ENCODE data around the gene MGAT1. TPM values are rescaled to one million over a fixed set of nuclear protein-coding genes. Genes with fewer than 3 reads are reported as not detected.

MGAT1 gene
- total and polyA plus RNA-seq, 10 donors = 61.2 to 270 (median 224) TPM

GRCh38 chr5:180786531-180787398 is 15.8 kb downstream of the MGAT1 start:
- peak overlapping the region; percentile 7 to 77 (median 65) for H3K27ac ChIP-seq
- peaks cover 25 to 76% (median 64%) of the 10 kb centered on the region in 6 donors for H3K4me1 ChIP-seq
- peak; percentile 20 to 67 (median 55) for TF ChIP-seq POLR2AphosphoS5 (IDR thresholded peaks at IDR 0.05)
- TF ChIP-seq POLR2A (IDR thresholded peaks at IDR 0.05) = no peak
- 28 to 41% (median 34%) methylated on average over 18 to 21 of the region's 21 CpGs for WGBS, 5 donors
- intact Hi-C loops (cut with DNase I; ENCODE audit: low total_unique reads) = loop anchor here (5.0 kb wide), 1 partner anchor 76 kb away; the partner anchor contains the start of gene ZFP62
- no peak overlapping the region for H3K4me3 ChIP-seq
- H3K27me3 ChIP-seq (replicated peaks in 1 of 7) = no peaks in the 10 kb centered on the region
- DNase-seq = peak; percentile 73
- peaks cover 1 to 46% (median 32%) of the 10 kb centered on the region in 6 donors for H3K36me3 ChIP-seq
- no peaks in the 10 kb centered on the region for H3K9me3 ChIP-seq

- intact Hi-C loops (cut with DNase I; ENCODE audit: low total_unique reads) = loop anchor here (5.0 kb wide), 1 partner anchor 76 kb away; the partner anchor contains the start of gene ZFP62
- no peaks in the 10 kb centered on the region for H3K9me3 ChIP-seq
- no peaks in the 10 kb centered on the region for H3K27me3 ChIP-seq (replicated peaks in 1 of 7)
- H3K27ac ChIP-seq = peak overlapping the region; percentile 7 to 77 (median 65)
- peaks cover 0 to 36% (median 23%) of the 10 kb centered on the region in 6 donors for H3K36me3 ChIP-seq
- WGBS, 5 donors = 27 to 41% (median 33%) methylated on average over 5 of the region's 5 CpGs
- TF ChIP-seq POLR2A (IDR thresholded peaks at IDR 0.05) (no peak), CTCF (IDR thresholded peaks at IDR 0.05 in 8 of 11, conservative IDR thresholded peaks at IDR 0.05 in 3 of 11) (no peak), POLR2AphosphoS5 (IDR thresholded peaks at IDR 0.05) (no peak)
- no peak overlapping the region for H3K4me3 ChIP-seq
- DNase-seq = peak; percentile 58
- peaks cover 25 to 66% (median 59%) of the 10 kb centered on the region in 6 donors for H3K4me1 ChIP-seq
These were observed 16.8 kb downstream of the MGAT1 start for GRCh38 chr5:180785794-180786221.

- peak; percentile 3 to 61 (median 47) for TF ChIP-seq POLR2AphosphoS5 (IDR thresholded peaks at IDR 0.05)
- no peak for TF ChIP-seq CTCF (IDR thresholded peaks at IDR 0.05 in 8 of 11, conservative IDR thresholded peaks at IDR 0.05 in 3 of 11)
- Histone ChIP-seq H3K4me1 (peaks cover 25 to 61% (median 57%) of the 10 kb centered on the region in 6 donors), H3K4me3 (no peak overlapping the region), H3K36me3 (peaks cover 0 to 31% (median 17%) of the 10 kb centered on the region in 6 donors), H3K27ac (peak overlapping the region; percentile 7 to 77 (median 65)), H3K9me3 (no peaks in the 10 kb centered on the region), H3K27me3 (replicated peaks in 1 of 7) (no peaks in the 10 kb centered on the region)
- intact Hi-C loops (cut with DNase I; ENCODE audit: low total_unique reads) = loop anchor here (5.0 kb wide), 1 partner anchor 77 kb away; the partner anchor contains the start of gene ZFP62
- peak; percentile 75 for DNase-seq
- WGBS, 5 donors = 61 to 81% (median 75%) methylated on average over 11 to 15 of the region's 15 CpGs
These were observed 17.4 kb downstream of the MGAT1 start for GRCh38 chr5:180785121-180785781.

- peak; percentile 91 for DNase-seq
- Histone ChIP-seq H3K4me1 (peaks cover 25 to 54% (median 51%) of the 10 kb centered on the region in 6 donors), H3K36me3 (peaks cover 0 to 24% (median 11%) of the 10 kb centered on the region in 6 donors), H3K27ac (peak overlapping the region in 4 of 8 donors; percentile 42 to 77 (median 67)), H3K4me3 (no peak overlapping the region), H3K9me3 (no peaks in the 10 kb centered on the region), H3K27me3 (replicated peaks in 1 of 7) (no peaks in the 10 kb centered on the region)
- intact Hi-C loops (cut with DNase I; ENCODE audit: low total_unique reads) = loop anchor here (5.0 kb wide), 2 partner anchors 78 to 88 kb away; partner anchors contain the start of gene ZFP62
- WGBS, 5 donors = 43 to 54% (median 51%) methylated on average over 13 of the region's 13 CpGs
- TF ChIP-seq POLR2A (IDR thresholded peaks at IDR 0.05) (no peak), CTCF (IDR thresholded peaks at IDR 0.05 in 8 of 11, conservative IDR thresholded peaks at IDR 0.05 in 3 of 11) (peak; percentile 36 to 81 (median 70)), POLR2AphosphoS5 (IDR thresholded peaks at IDR 0.05) (peak; percentile 2 to 62 (median 18))
These were observed 18.0 kb downstream of the MGAT1 start for GRCh38 chr5:180784497-180785097.

Data from spleen (tissue), 11 donors.